HL-60 (cell line): ENCODE data around the gene ERH.

Experiments
- CTCF ChIP-seq: IDR thresholded peaks from one replicate; pipeline ENCODE4 v1.5.1; 2011; ENCODE audit warnings: low read length, control low read depth, inconsistent platforms; ENCODE audit not compliant: insufficient read depth
- TF ChIP-seq, protein P1 (sequence below): IDR thresholded peaks from 2 replicates; pipeline ENCODE4 v1.6.1; 2012; ENCODE audit warnings: low read depth; ENCODE audit not compliant: insufficient replicate concordance

GRCh38 chr14:69439521-69440270 is 41.6 kb upstream of the ERH start:
- no peak for TF ChIP-seq CTCF
- TF ChIP-seq, protein P1, sequence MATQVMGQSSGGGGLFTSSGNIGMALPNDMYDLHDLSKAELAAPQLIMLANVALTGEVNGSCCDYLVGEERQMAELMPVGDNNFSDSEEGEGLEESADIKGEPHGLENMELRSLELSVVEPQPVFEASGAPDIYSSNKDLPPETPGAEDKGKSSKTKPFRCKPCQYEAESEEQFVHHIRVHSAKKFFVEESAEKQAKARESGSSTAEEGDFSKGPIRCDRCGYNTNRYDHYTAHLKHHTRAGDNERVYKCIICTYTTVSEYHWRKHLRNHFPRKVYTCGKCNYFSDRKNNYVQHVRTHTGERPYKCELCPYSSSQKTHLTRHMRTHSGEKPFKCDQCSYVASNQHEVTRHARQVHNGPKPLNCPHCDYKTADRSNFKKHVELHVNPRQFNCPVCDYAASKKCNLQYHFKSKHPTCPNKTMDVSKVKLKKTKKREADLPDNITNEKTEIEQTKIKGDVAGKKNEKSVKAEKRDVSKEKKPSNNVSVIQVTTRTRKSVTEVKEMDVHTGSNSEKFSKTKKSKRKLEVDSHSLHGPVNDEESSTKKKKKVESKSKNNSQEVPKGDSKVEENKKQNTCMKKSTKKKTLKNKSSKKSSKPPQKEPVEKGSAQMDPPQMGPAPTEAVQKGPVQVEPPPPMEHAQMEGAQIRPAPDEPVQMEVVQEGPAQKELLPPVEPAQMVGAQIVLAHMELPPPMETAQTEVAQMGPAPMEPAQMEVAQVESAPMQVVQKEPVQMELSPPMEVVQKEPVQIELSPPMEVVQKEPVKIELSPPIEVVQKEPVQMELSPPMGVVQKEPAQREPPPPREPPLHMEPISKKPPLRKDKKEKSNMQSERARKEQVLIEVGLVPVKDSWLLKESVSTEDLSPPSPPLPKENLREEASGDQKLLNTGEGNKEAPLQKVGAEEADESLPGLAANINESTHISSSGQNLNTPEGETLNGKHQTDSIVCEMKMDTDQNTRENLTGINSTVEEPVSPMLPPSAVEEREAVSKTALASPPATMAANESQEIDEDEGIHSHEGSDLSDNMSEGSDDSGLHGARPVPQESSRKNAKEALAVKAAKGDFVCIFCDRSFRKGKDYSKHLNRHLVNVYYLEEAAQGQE: no peak
